C4-2B (cell line): Measurements from ENCODE around the gene STX18.

Experiments
- ZFX ChIP-seq: fragments of 450-650 bp; IDR thresholded peaks from 2 replicates; pipeline ENCODE4 v1.6.1; 2017
- TF ChIP-seq, protein P1 (sequence below): fragments of 450-650 bp; conservative IDR thresholded peaks from 2 replicates; pipeline ENCODE4 v1.5.1; 2017; ENCODE audit warnings: mild to moderate bottlenecking

DNA sequence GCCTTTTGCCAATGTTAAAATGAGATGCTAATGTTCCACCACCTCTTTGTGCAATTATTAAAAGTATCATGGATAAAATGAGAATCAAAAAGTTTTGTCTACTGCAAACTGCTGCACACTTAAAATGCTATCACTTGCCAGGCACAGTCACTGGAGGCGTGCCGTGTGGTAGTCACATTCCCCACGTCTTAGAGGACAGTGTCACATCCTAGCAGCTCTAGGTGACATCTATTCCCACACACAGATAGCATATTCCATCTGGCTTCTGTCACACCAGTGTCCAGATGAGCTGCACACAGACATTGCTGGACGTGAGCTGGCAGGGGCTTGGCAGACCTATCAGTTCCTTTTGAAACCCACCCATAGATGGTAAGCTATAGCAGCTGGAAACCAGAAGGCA lies 107.9 kb downstream of the STX18 start:
- TF ChIP-seq, protein P1, sequence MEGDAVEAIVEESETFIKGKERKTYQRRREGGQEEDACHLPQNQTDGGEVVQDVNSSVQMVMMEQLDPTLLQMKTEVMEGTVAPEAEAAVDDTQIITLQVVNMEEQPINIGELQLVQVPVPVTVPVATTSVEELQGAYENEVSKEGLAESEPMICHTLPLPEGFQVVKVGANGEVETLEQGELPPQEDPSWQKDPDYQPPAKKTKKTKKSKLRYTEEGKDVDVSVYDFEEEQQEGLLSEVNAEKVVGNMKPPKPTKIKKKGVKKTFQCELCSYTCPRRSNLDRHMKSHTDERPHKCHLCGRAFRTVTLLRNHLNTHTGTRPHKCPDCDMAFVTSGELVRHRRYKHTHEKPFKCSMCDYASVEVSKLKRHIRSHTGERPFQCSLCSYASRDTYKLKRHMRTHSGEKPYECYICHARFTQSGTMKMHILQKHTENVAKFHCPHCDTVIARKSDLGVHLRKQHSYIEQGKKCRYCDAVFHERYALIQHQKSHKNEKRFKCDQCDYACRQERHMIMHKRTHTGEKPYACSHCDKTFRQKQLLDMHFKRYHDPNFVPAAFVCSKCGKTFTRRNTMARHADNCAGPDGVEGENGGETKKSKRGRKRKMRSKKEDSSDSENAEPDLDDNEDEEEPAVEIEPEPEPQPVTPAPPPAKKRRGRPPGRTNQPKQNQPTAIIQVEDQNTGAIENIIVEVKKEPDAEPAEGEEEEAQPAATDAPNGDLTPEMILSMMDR: no peak
- no peak for TF ChIP-seq ZFX
